GDM1 (cell line): ENCODE measurements around the gene SCEL.

Experiments used
- DNase-seq: peaks from one replicate; lab custom pipeline; 2025; lab: John Stamatoyannopoulos, UW

SCEL gene

DNA sequence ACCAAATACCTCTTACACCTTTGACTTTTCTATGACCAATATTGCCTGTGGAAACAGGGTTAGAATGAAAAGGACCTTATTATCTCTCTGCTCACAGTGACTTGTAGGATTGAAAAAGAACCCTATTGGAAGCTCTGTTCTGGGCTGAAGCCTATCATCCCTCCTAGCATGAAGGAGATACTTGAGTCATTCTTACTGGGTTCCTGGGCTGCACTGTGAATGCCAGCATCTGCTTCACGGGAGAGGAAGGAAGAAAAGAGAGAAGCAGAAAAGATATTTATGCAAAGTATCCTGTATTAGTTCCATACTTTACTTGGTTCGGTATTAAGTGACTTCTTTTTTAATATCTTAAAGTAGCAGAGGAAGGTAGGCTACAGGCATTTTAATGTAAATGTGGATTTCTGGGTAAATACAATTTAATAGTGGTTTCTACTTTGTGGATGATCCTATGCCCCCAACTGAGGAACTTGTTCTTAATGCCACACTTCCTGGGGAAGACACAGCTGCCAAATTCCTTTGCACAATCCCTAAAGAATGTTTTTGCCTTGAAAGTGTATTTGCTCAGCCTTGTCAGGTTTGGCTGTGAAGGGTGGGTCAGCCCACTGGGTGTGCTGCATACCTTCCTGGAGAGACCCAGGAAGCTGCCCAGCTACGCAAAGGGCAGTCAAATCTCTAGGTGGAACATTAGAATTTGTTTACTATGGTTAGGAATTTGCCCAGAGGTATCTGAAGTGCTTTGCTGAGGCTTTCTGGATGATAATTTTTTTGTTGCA is 13.7 kb upstream of the SCEL start:
- DNase-seq, result no peak

DNA sequence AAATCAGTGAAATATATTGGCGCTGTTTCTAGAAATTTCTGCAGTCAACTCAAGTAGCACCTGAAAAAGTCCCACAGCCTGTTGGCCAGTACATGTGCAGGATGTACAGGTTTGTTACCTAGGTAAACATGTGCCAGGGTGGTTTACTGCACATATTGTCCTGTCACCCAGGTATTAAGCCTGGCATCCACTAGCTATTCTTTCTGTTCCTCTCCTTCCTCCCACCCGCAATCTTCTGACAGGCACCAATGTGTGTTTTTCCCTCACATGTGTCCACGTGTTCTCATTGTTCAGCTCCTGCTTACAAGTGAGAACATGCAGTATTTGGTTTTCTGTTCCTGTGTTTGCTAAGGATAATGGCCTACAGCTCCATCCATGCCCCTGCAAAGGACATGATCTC is 13.1 kb upstream of the SCEL start:
- DNase-seq, result no peak

DNA sequence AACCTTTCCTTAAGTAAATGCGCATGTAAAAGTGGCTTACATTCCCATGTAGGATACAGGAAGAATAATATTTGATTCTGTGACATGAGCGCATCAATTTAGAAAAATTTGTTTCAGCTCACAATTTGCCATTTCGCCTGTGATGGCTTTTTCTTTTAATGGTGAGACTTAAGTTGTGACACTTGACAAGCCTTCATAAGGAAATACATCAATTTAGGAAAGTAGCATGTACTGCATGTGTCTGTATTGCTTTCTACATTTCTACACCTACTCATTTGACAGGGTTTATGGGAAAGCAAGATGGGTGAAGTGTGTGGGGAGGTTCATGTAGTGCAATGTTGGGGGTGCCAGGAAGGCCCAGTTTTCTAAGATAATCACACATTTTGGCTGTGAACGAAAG is 12.1 kb upstream of the SCEL start:
- no peak for DNase-seq

DNA sequence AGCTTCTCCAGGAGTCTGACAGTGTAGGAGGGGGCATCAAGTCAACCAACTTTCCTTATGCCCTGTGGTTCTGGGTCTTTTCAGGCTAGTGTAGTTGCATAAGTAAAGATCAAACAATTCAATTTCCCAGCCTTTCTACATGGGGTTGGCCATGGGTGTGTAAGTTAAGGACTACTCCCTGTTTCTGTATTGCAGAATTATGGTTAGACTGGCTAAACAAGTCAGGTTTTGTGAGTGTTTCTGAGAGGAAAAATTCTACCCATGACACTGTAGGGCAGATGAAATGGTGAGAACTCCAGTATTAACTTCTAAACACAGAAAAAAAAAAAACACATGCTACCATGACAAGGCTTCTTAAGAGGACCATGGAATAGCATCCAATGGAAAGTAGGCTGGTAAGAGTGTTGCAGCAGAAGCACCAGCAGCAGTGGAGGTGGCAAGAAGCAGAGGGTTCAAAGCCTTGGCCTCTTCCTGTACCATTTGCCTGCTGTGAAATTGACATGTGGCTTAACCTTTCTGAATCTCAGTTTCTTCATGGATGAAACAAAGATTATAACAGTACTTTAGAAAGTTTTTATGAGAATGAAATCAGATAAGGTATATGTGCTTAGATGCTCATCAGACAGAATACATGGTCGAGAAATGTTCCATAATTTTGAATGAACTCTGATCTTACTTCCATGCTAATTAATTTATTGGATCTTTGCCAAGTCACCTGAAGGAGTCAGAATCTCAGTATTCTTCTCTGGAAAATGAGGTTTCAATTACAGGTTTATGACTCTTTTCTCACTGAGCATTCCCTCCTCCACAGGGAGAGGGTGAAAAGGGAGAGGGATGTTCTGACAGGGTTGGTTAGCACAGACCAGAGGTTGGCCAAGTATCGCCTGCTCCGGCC is 11.4 kb upstream of the SCEL start:
- no peak for DNase-seq

DNA sequence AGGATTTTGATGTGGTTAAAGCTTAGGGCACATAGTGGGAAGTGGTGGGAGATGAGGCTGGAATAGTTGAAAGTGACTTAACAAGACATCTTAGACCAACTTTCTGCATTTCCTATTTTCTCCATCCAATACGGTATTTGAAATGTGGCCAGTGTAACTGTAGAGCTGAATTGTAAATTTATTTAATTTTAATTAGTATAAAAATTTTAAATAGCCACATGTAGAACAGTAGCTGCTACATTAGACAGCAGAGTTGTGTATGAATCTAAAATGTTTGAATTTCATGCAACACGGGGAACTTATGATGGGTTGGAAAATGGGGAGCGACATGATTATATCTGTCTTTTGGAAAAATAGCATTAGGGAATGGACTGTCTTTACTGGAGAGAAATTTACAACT is 7.1 kb upstream of the SCEL start:
- no peak for DNase-seq

DNA sequence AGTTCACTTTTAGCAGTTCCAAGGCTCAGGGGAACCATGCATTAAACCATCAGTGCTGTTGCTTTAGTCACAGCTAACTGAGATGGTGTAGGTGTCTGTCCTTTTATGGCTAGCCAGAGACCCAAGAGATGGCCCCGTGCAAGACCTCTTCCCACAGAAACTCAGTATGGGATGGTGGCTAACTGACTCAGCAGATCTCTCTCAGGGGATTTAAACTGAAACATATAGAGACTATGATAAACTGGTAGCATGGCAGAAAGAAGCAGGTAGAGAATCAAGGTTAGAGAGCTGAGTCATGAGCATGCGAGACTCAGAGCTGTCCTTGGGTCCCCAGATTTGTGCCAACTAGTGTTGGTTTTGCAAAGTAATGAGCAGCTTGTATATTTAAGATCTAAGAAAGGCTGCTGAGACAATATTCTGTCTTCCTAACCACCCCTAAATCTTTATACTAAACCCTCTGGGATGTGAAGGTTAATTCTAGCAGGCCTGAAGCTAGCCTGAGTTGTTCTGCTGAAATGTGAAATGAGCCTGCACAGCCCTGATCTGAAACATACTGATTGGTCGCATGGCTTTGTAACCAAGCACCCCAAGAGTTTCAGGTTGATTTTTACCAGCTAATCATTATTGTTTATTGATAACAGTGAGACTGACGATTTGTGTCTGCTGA is 6.5 kb upstream of the SCEL start:
- no peak for DNase-seq

DNA sequence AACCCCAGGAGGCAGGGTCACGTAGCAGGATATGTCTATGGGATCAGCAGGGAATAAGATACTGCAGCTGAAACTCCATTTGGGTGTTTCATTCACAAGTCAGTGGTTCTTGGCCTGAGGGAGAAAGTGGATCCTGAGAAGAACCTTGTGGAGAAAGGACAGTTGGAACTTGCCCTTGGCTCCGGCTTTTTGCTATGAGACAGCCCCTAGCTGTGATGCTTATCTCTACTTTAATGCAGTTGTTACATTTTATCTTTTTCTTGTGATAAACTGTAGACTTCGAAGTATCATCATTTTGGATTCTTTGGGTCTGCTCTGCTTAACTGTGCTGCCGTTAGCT is 6.0 kb upstream of the SCEL start:
- no peak for DNase-seq

DNA sequence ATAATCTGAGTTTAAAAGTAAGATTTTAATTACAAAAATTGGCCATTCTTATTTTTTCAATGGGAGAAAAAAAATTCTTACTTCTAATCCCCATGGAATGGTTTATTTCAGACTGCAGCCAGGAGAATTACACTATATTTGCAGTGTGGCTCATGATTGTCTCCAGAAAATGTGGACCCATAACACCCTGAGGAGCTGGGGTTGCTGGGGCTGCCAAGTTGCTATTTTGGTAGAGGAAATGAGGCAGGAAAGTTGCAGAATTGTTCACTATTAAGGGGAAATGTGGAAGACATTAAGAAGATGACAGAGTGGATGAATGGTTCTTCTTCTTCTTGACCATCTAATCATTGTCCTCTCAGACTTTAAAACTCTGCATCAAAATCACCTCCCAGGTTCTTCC is 4.6 kb upstream of the SCEL start:
- no peak for DNase-seq

DNA sequence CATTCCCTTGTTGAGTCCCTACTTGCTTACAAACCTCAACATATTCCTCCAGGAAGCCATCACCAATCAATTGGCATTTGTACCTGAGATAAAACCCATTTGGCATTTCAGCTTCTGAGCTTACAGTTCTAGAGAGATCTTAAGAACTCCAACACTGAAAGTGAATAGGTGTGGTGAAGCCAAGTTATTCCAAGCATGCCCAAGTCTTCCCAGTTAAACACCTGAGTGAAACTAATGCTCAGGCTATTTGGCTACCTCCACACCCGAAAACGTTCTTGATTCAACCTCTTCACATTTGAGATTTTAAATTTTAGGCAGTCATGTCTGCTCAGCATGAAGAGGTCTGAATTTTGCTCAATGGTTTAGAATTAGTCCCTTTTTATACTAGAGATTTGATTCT is 2.5 kb upstream of the SCEL start:
- DNase-seq, result no peak

DNA sequence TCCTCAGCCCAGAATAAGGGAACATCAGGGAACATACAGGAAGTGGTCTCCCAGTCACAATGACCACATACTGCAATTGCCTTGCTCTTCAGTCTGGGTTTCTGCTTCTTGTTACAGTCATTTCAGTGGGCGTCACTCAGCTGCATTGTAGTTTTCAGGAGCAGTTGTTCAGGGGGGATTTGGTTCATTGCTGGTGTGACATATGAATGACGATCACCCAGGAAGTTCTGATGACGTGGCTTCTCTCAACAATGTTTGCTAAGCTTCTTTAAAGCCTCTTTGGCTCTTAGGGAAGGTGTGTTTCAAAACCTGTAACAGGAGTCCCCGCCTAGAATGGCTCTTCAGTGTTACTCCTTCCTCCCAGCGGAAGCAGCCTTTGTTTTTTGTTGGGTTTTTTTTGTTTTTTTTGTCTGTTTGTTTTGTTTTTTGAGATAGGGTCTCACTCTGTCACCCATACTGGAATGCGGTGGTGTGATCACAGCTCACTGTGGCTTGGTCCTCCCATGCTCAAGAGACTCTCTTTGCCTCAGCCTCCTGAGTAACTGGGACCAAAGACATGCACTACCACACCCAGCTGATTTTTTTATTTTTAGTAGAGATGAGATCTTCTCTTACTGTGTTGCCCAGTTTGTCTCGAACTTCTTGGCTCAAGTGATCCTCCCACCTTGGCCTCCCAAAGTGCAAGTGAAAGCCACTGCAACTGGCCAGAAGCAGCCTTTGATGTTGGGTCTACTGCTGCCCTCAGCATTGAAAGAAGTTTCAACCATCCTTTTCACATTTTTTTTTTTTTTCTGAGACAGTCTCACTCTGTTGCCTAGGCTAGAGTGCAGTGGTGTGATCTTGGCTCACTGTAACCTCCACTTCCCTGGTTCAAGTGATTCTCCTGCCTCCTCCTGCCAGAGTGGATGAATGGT is 1.4 kb upstream of the SCEL start:
- no peak for DNase-seq

DNA sequence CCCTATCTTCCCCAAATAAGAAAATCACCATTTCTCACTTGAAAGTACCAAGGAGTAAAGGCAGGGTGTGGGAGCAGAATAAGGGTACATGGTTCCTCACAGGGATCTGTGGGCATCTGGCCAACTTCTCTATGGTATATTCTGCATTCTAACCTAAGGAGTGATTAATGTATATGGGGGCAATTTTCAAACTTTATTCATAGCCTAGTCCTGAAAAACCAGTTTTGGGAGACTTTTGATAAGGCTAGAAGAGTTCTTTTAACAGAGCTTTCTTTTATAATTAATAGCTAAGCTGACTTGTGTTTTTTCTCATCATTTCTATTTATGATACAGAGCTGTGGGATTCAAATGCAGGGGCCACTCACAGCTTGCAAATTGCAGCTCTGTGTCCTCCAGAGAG is 852 bp downstream of the SCEL start:
- DNase-seq, result no peak

DNA sequence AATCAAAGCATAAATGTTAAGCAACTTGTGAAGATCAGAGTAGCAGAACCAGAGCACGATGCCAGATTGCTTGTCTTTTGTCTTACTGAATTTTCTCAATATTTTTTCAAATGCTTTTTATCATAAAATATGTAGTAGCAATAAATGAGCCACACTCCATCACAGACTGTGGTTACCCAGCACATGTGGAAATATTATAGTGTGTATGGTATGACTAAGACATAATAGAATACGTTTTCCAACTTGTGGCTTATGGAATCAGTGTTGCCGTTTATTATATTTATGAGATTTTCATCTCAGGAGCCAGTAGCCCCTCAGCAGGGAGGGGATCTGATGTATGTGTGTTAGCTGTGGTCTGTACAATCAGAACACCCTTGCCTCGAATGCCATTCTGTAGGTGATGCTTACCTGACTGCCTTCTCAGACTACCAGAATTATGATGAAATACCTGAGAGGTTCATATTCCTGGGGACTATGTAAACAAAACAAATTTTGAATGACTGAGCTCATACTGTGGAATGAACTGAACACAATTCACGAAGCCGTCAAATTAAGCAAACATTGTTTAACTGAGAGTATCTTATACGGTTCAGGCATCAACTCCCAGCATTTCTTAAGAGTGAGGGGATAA is 1.9 kb downstream of the SCEL start:
- no peak for DNase-seq

DNA sequence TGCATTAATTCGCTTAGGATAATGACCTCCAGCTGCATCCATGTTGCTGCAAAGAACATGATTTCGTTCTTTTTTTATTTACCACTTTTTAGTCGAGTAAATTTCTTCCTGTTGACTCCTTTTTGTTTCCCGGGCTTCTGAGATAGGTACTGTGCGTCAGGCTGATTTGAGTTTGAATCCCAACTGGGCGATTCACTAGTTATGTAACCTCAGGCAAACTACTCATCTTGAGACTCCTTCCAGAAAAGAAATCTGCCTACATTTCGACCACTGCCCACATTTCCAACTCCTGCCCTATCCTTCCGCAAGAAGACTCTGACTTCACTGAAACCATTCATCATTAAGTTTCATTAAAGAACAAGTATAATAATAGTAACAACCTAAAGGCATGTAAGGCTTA is 8.2 kb downstream of the SCEL start:
- no peak for DNase-seq

DNA sequence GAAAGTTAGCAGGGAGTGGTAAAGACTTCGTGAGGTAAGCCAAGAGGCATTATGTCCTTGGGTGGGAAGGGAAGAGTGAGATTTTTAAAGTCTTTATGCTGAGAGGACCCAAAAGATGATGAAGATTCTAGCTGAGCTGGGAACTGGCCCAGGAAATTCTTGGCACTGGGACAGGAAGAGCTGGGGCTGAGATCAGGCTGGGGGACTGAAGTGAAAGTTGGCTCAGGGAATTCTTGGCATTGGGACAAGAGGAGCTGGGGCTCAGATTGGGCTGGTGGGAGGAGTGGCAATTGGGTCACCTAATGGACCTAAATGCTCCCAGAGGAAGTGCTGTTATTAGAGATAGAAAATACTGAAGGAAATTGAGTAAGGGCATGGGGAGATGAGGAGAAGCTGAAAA is 8.8 kb downstream of the SCEL start:
- no peak for DNase-seq

DNA sequence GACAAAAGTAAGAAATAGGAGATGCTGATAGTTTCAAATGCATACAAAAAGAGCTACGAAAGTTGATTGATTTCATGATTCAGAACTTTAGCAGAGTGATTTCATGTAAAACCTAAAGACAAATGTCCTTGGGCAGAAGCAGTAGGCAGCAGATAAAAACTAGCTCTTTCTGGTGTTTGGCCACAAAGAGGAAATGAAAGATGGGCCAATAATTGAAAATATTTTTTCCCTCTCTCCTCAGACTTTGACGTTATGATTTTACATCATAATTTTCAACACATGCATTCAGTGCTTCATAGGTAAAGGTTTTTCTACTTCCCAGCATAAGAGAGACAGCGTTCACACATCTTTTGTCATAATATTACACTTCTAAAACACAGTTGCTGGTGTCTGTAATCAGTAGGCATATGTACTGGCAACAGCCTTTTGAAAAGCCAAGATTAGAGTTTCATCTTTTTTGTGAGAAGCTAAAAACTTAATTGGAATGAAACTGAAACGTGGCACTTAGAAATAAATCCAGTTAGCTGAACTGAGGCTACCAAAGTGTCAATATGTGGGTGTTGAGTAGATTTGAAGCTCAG is 9.3 kb downstream of the SCEL start:
- DNase-seq, result no peak

DNA sequence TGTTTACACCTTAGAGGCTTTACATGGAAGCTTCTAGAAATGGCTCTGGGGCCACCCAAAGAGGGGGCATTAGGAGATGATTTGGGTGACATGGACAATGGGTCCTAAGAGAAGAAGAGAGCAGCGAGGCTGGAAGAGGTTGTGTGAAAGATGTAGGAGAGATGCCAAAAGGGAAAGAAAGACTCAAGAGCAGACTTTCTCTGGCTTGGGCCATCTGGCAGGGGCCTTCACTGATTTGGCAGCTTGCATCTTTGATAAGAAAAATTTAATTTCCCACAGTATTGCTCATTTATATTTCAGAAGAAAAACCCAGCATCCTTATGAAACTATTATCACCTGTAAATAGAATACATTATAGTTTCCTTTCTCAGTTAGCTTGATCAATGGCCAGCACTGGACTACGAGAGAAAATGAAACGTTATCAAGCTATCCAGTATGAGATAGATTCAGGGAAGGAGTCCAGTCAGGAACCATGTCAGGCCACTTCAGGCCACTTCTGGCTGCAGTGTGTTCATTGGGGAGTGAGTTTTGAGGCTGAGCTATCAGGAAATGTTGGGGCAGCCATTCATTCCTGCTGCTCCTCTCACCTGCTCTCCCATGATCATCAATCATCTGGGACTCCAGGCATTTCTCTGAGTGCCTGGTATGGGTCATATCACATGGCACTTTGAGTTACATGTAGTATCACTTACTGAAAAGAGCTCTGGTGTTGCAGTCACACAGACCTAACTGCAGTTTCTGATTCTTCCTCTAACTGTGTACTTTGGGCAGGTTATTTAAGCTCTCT is 10.3 kb downstream of the SCEL start:
- DNase-seq, result no peak

DNA sequence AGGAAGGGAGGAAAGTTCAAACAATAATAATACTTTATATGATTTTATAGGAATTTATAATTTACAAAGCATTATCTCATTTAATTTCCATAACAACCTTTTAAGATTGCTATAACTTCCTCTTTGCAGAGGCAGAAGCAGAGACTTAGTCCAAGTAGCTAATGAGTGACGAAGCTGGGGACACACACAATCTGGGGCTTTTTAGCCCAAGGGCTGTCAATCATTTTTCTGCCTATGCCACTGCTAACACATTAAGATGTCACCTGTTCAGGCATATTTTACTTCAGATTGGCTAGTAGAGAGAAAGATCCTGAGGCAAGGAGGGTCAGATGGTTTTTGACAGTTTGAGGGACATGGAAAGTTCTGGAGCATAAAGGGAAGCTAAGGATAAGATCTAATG is 12.6 kb downstream of the SCEL start:
- no peak for DNase-seq

DNA sequence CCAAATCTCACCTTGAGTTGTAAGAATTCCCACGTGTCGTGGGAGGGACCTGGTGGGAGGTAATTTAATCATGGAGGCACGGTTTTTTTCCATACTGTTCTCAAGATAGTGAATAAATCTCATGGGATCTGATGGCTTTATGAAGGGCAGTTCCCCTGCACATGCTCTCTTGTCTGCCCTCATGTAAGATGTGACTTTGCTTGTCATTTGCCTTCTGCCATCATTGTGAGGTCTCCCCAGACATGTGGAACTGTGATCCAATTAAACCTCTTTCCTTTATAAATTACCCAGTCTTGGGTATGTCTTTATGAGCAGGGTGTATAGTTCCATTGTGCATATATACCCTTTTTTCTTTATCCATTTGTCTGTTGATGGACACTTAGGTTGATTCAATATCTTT is 13.1 kb downstream of the SCEL start:
- DNase-seq, result no peak

DNA sequence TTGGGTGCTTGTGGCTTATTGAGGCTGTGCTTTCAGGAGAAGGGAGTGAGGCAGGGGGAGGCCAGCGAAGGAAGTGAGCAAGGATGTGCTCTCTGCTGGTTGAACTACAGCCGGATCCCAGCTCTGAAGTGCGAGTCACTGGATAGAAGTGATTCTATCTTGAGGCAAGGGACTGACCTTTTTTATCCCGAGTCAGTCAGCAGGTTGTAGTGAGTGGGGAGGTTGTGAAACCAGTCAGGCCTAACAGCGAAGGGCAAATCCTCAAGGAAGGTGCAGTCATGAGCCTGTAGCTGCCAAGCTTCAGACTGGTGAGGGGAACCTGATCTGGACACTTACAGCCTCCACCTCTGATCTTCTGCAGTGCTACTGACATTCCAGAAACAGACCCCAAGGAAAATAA is 18.6 kb downstream of the SCEL start:
- no peak for DNase-seq

DNA sequence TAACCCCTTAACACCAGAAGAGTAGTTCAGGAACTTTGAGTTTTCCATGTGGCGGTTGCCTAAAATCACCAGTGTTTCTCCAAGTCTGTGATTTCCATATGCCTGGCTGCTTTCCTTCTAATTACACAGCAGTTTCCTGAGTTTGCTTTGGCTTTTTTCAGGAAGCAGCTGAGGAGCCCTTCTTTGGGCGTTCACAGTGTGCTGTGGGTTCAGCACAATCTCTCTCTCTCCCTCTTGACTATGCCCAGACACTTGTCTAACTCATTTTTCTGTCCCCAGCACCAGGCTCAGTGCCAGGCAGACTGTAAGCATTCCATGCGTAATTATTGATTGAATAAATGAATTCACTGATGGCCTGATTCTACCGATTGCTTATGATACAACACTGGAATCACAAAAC is 19.7 kb downstream of the SCEL start:
- DNase-seq, result no peak
